ENCODE results near the gene PDZRN4.
"Not testable (repeated sequence)": the region's sequence is repeated elsewhere in the genome, so short reads cannot be mapped to it uniquely, and the experiment has no call there.

Gene PDZRN4

DNA sequence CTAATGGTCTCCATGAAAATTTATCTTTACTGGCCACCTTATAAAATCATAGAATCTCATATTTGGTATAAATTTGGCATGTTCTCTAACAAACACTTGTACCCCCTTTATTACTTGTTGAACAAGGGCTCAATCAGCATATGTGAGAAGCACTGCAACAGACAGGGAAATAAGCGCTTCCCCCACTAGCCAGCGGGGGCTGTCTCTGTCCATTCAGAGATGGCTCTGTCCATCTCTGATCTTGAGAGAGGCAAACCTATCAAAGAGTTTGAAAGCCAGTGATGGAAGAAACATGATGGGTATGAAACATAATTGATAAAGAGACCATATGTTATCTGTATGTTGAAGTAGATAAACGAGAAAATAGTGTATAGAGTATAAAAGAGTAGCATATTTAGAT, 326.8 kb downstream of the PDZRN4 start:
- H3K9me3 Mint-ChIP-seq: no peaks in the 10 kb centered on the region
- no peak for DNase-seq (ENCODE audit: low spot score)
- no peaks in the 10 kb centered on the region for H3K4me1 Mint-ChIP-seq (ENCODE audit: low read depth)
- no peaks in the 10 kb centered on the region for H3K27me3 Mint-ChIP-seq (ENCODE audit: low read depth)
- H3K27ac Mint-ChIP-seq: no peak overlapping the region
- H3K4me3 Mint-ChIP-seq: no peak overlapping the region
- H3K36me3 Mint-ChIP-seq (ENCODE audit: low read depth): no peaks in the 10 kb centered on the region

DNA sequence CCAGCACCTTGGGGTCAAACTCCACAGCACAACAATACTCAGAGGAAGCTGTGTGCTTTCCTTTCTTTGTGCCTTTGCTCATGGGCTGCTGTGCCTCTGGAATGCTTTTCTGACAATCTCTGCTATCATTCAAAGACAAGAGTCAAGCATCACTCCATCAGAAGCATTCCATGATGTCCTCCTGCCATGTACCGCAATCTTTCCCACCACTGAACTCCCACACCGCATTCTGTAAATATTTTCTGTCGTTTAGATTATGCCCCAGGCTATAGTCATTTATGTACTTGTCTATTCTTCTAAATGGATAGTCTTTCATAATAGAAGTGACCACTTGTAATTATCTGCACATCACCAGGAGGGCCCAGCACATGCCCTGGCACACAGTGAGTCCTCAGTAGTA, 327.8 kb downstream of the PDZRN4 start:
- H3K27ac Mint-ChIP-seq: no peak overlapping the region
- H3K27me3 Mint-ChIP-seq (ENCODE audit: low read depth): no peaks in the 10 kb centered on the region
- H3K36me3 Mint-ChIP-seq (ENCODE audit: low read depth): no peaks in the 10 kb centered on the region
- no peak for DNase-seq (ENCODE audit: low spot score)
- no peaks in the 10 kb centered on the region for H3K9me3 Mint-ChIP-seq
- no peak overlapping the region for H3K4me3 Mint-ChIP-seq
- no peaks in the 10 kb centered on the region for H3K4me1 Mint-ChIP-seq (ENCODE audit: low read depth)

DNA sequence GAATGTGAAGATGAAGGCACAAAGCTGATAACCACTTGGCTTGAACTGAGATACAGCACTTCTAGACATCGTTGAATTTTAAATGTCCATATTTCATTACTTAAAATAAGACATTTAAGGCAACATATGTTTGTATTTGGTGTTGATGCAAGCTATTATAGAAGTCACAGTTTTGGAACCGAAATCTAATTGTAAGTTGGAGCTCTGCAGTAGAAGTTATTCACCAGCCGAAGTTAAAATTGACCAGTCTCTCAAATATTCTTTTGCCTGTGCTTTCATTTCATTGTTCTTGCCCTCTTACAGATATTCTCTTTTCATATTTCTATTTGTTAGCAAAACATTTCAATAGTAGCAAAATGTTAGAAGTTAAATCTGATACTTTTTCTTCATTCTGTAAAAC, 332.7 kb downstream of the PDZRN4 start:
- Mint-ChIP-seq H3K36me3 (ENCODE audit: low read depth) (no peaks in the 10 kb centered on the region), H3K9me3 (no peaks in the 10 kb centered on the region), H3K27me3 (ENCODE audit: low read depth) (no peaks in the 10 kb centered on the region), H3K27ac (no peak overlapping the region), H3K4me3 (no peak overlapping the region), H3K4me1 (ENCODE audit: low read depth) (peaks cover 2% of the 10 kb centered on the region)
- DNase-seq (ENCODE audit: low spot score): no peak

DNA sequence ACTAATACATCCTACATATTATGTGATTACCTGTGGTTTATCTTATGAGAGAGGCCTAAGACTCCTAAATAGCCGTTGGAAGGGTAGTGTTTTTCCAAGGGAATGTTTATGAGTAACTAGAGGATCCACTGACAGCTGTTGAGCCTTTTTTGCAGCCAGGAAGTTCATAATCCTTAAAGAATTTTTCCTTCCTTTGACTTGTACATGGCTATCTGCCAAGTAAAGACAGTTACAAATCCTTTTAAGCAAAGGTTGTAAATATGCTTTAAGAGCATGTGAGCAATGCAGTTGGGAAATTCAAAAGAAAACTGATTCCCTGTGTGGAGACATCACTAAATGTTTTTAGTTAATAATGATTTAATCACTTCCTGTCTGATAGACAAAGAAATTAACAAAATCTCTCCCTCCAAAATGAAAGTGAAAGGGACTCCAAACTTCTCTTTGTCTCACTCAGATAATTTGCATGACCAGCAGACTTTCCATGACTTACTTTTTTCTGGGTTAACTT, 333.8 kb downstream of the PDZRN4 start:
- Mint-ChIP-seq H3K4me1 (ENCODE audit: low read depth) (peaks cover 2% of the 10 kb centered on the region), H3K9me3 (no peaks in the 10 kb centered on the region), H3K27ac (no peak overlapping the region), H3K4me3 (peak overlapping the region; percentile 47), H3K27me3 (ENCODE audit: low read depth) (no peaks in the 10 kb centered on the region), H3K36me3 (ENCODE audit: low read depth) (no peaks in the 10 kb centered on the region)
- no peak for DNase-seq (ENCODE audit: low spot score)

DNA sequence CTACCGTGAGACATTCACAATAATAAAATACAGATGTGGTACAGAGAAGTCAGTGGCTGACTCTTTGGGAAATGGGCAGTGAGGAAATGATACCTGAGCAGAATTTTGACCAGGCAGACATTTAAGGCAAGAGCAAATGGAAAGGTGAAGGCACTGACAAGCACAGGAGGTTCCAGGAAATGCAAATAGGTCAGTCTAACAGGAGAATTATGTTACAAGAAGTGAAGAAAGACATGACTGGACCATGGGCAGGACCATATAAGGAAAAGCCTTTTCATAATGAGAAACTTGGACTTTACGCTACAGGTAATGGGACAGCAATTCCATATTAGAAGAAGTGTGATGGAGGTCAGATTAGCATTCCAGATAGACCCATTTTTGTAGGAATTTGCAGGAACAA, 338.9 kb downstream of the PDZRN4 start:
- no peak overlapping the region for H3K4me3 Mint-ChIP-seq
- no peaks in the 10 kb centered on the region for H3K9me3 Mint-ChIP-seq
- H3K27ac Mint-ChIP-seq: no peak overlapping the region
- H3K27me3 Mint-ChIP-seq (ENCODE audit: low read depth): no peaks in the 10 kb centered on the region
- no peak for DNase-seq (ENCODE audit: low spot score)
- peaks cover 2% of the 10 kb centered on the region for H3K4me1 Mint-ChIP-seq (ENCODE audit: low read depth)
- no peaks in the 10 kb centered on the region for H3K36me3 Mint-ChIP-seq (ENCODE audit: low read depth)

DNA sequence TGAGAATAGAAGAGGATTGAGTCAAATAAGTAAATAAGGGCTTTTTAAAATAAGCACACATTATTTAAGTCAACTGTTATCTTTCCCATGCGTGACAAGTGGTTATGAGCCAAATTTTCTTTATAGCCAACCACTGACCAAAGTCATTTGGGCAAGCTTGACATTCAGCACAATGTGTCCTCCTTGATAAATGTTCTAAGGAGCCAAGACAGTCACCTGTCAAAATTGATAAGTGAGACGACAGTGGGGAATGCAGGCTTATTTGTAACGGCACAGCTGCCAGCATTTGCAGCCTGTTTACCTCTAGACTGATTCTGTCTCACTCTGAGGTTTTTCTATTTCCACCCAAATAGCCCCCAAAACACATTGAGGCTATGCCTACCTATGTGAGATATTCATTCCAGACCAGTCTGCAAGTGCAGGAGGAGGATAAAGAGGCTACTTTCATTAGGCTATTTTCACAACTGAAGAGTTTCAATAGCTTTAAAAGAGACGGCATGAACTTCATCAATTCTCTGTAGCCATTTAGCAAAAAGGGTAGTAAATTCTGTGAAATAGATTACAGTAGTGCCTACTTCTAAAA, 339.5 kb downstream of the PDZRN4 start:
- Mint-ChIP-seq H3K36me3 (ENCODE audit: low read depth) (no peaks in the 10 kb centered on the region), H3K27me3 (ENCODE audit: low read depth) (no peaks in the 10 kb centered on the region), H3K9me3 (no peaks in the 10 kb centered on the region), H3K4me3 (no peak overlapping the region), H3K27ac (no peak overlapping the region), H3K4me1 (ENCODE audit: low read depth) (no peaks in the 10 kb centered on the region)
- no peak for DNase-seq (ENCODE audit: low spot score)

DNA sequence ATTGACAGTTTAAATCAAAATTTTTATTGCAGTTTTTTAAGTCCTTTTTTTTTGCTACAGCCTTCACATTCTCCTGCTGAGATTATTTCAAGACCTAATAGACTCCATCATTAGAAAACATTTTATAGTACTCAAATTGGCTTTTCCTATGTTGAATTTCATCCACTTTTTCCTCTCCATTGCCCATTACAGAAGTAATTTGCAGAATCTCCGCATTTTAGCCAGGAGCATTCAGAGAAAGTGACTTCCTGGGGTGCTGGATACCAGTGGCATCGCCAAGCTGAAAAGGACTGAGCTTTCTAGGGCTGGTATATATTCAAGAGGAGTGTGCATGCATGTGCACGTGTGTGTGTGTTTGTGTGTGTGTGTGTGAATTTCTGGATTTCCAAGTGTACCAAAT, 340.8 kb downstream of the PDZRN4 start:
- Mint-ChIP-seq H3K27me3 (ENCODE audit: low read depth) (no peaks in the 10 kb centered on the region), H3K36me3 (ENCODE audit: low read depth) (no peaks in the 10 kb centered on the region)

DNA sequence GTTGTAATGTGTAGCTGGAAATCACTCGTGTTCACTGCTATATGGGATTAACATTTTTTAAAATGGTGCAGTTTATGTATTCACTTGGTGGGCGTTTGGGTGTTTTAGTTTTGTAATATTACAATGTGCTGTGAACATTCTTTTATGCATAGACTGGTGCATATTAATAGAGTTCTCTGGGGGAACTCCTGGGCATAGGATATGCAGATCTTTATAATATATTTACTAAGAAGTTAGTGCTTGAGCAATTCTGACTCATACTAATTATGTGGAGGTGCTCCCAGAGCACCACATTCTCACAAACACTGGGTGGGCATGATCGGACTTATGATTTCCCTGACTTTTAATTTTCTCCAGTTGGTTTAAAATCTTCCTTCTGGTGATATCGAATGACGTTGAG, 342.3 kb downstream of the PDZRN4 start:
- Mint-ChIP-seq H3K36me3 (ENCODE audit: low read depth) (no peaks in the 10 kb centered on the region), H3K9me3 (no peaks in the 10 kb centered on the region), H3K27me3 (ENCODE audit: low read depth) (no peaks in the 10 kb centered on the region), H3K27ac (no peak overlapping the region), H3K4me3 (no peak overlapping the region), H3K4me1 (ENCODE audit: low read depth) (no peaks in the 10 kb centered on the region)
- no peak for DNase-seq (ENCODE audit: low spot score)

More for the DNA sequence above, 340.8 kb downstream of the PDZRN4 start:
- Mint-ChIP-seq H3K27ac (no peak overlapping the region), H3K9me3 (no peaks in the 10 kb centered on the region), H3K4me3 (no peak overlapping the region), H3K4me1 (ENCODE audit: low read depth) (no peaks in the 10 kb centered on the region)
- no peak for DNase-seq (ENCODE audit: low spot score)

DNA sequence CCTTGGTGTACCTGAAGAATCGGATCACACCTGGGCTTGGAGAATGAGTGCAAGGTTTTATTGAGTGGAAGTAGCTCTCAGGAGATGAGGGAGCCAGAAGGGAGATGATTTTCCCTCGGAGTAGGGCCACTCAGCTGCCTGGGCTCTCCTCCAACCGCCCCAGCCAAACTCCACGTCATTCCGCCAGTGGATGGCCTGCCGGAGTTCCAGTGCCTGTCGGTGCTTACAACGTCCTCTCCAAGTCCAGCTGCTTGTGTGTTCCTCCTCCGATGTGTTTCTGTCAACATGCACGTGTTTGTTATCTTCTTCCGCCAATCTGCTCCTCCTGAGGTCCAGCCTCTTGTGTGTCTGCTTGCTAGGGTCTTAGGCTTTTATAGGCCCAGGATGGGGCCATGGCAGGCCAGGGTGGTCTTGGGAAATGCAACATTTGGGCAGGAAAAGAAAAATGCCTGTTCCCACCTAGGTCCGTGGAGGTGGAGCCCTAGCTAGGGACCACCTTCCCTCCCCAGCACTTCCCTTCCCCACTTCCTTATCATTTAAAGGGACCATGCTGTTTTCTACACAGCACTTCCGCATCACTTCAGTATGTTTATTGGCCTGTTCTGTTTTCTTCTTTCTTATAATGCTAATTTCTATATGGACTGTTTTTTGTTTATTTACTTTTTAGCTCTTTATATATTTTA, 343.2 kb downstream of the PDZRN4 start:
- Mint-ChIP-seq H3K4me1 (ENCODE audit: low read depth) (no peaks in the 10 kb centered on the region), H3K36me3 (ENCODE audit: low read depth) (no peaks in the 10 kb centered on the region), H3K27me3 (ENCODE audit: low read depth) (no peaks in the 10 kb centered on the region), H3K4me3 (no peak overlapping the region), H3K9me3 (no peaks in the 10 kb centered on the region), H3K27ac (no peak overlapping the region)
- DNase-seq (ENCODE audit: low spot score): no peak

DNA sequence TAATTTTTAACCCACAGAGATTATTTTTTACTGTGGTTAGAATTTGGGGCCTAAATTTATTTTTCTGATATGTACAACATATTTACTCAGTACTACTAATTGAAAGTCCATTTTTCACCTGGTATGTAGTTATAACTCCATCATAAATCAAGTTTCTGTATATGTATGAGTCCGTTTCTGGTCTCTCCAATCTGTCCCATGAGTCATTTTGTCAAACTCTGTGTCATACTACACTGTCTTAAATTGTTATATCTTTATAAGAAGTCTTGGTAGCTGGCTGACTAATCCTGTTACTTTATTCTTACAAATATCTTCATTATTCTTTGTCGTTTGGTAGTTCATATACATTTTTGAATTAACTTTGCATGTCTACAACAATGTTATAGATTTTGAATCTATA, 344.0 kb downstream of the PDZRN4 start:
- no peaks in the 10 kb centered on the region for H3K27me3 Mint-ChIP-seq (ENCODE audit: low read depth)
- H3K9me3 Mint-ChIP-seq: no peaks in the 10 kb centered on the region
- H3K36me3 Mint-ChIP-seq (ENCODE audit: low read depth): no peaks in the 10 kb centered on the region
- no peak overlapping the region for H3K4me3 Mint-ChIP-seq
- no peak overlapping the region for H3K27ac Mint-ChIP-seq
- no peak for DNase-seq (ENCODE audit: low spot score)
- H3K4me1 Mint-ChIP-seq (ENCODE audit: low read depth): no peaks in the 10 kb centered on the region

DNA sequence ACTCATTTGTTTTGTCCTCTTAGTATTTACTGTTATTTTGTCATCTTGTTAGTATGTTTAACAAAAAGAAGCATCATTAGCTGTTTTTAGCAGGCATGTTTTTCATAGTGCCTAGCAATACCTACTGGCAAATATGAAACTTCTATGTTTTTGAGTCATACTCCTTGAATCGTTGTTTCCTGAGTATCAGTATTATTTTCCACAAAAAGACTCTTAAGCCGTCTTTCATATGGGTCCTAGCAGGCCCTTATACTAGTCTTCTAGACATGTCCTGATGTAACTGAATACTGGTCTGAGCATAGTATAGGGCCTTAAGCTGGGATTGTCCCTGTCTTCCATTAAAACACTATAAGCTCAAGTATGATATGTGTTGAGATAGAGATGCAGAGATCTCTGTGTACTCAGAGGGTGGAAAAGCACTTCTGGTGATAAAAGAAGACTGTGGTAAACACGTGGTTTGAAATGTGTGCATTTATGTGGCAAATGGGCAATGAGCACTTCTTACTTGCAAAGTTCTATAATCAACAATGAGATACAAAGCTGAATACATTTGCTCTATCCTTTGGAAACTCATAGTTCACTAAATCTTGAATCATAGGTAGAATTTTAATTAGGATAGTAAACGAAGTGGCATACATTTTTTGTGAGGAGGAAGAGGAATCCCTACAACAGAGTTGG, 348.8 kb downstream of the PDZRN4 start:
- Mint-ChIP-seq H3K9me3 (no peaks in the 10 kb centered on the region), H3K4me1 (ENCODE audit: low read depth) (no peaks in the 10 kb centered on the region), H3K4me3 (no peak overlapping the region), H3K36me3 (ENCODE audit: low read depth) (no peaks in the 10 kb centered on the region), H3K27ac (no peak overlapping the region), H3K27me3 (ENCODE audit: low read depth) (no peaks in the 10 kb centered on the region)
- no peak for DNase-seq (ENCODE audit: low spot score)

DNA sequence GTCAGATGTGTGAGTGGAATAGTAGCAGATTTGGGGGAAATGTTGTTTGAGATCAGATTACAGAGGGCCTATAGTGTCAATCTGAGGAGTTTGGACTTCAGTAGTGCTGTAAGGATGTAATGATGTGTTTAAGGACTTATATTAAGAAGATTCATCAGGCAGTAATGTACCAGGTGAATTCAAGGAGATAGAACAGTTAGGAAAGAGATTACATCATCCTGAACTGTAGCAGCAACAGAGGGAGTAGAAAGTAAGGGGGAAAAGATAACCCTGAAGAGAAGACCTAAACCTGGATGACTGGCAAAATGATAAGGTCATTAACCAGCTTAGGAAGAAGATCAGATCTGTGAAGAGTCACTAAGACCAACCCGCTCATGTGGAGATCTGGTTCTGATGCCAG, 349.4 kb downstream of the PDZRN4 start:
- H3K4me1 Mint-ChIP-seq (ENCODE audit: low read depth): no peaks in the 10 kb centered on the region

DNA sequence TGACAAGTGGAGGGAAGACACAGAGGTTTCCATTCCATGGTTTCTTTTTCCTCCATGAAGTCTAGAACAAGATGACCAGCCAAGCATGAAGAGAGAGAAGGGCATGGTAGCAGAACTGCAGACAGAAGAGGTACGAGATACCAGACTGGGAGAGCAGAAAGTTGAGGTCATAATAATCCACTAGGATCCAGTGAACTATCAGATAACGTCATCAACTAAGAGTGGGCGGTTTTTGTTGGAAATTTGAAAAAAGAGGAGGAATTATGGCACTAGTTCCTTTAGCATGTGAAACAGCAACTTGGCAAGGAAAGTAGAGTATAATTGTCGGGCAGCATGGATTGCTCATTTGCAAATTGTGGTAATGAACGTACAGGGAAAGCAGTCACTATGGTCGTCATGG, 357.6 kb downstream of the PDZRN4 start:
- Mint-ChIP-seq H3K4me1 (ENCODE audit: low read depth) (no peaks in the 10 kb centered on the region), H3K36me3 (ENCODE audit: low read depth) (no peaks in the 10 kb centered on the region), H3K27me3 (ENCODE audit: low read depth) (no peaks in the 10 kb centered on the region), H3K27ac (no peak overlapping the region), H3K4me3 (no peak overlapping the region), H3K9me3 (no peaks in the 10 kb centered on the region)
- DNase-seq (ENCODE audit: low spot score): no peak

More for the DNA sequence above, 349.4 kb downstream of the PDZRN4 start:
- no peaks in the 10 kb centered on the region for H3K9me3 Mint-ChIP-seq
- no peak overlapping the region for H3K27ac Mint-ChIP-seq
- H3K4me3 Mint-ChIP-seq: no peak overlapping the region
- H3K36me3 Mint-ChIP-seq (ENCODE audit: low read depth): no peaks in the 10 kb centered on the region
- DNase-seq (ENCODE audit: low spot score): no peak
- no peaks in the 10 kb centered on the region for H3K27me3 Mint-ChIP-seq (ENCODE audit: low read depth)

DNA sequence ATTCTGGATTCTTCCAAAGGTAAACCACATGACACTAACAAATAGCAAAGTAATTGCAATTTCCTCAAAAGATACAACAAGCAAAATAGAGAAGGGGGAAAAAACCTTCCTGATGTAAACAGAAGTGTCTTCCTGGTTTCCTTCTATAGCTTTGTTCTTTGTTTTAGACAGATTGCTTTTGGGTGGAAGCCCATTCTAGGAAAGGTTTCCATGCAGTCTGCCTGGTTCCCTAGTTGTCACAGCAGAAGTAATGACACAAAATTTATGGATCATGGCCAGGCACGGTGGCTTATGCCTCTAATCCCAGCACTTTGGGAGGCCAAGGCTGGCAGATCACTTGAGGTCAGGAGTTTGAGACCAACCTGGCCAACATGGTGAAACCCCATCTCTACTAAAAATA, 359.0 kb downstream of the PDZRN4 start:
- DNase-seq (ENCODE audit: low spot score); H3K27me3 Mint-ChIP-seq (ENCODE audit: low read depth); H3K9me3 Mint-ChIP-seq; H3K27ac Mint-ChIP-seq; H3K4me1 Mint-ChIP-seq (ENCODE audit: low read depth); H3K4me3 Mint-ChIP-seq; H3K36me3 Mint-ChIP-seq (ENCODE audit: low read depth): not testable (repeated sequence)
